NCI-H1092 treated with DMSO at 0.1 percent for 48 hours (cell line): ENCODE data around the gene TTC9C.
"Not testable (repeated sequence)": the region's sequence is repeated elsewhere in the genome, so short reads cannot be mapped to it uniquely, and the experiment has no call there.

Experiments used
- DNase-seq: peaks from one replicate; lab custom pipeline; 2025; lab: John Stamatoyannopoulos, UW

The TTC9C gene

GRCh38 chr11:62752177-62752785, 24.0 kb downstream of the TTC9C start:
- DNase-seq: no peak

GRCh38 chr11:62752994-62753735, 24.9 kb downstream of the TTC9C start:
- no peak for DNase-seq

GRCh38 chr11:62753736-62754603, 25.7 kb downstream of the TTC9C start, which contains the start of gene ZBTB3:
Gene ZBTB3, minus strand, starts transcription at chr11:62754160. Its CDS starts 496 bp downstream, at chr11:62753664.
- peak; percentile 100 for DNase-seq

GRCh38 chr11:62755086-62755615, 26.9 kb downstream of the TTC9C start:
- no peak for DNase-seq

- DNase-seq: no peak
Observed at GRCh38 chr11:62757846-62758788, 29.8 kb downstream of the TTC9C start.

- not testable (repeated sequence) for DNase-seq
Observed at GRCh38 chr11:62760867-62761227, 32.6 kb downstream of the TTC9C start.

GRCh38 chr11:62770778-62771143, 42.5 kb downstream of the TTC9C start:
- DNase-seq: no peak

- DNase-seq: peak; percentile 98
Observed at GRCh38 chr11:62771144-62772021, 43.1 kb downstream of the TTC9C start, which contains the start of gene TAF6L. Gene TAF6L, plus strand, starts transcription at chr11:62771396. Its CDS starts 4,388 bp downstream, at chr11:62775784.

GRCh38 chr11:62774407-62774806, 46.1 kb downstream of the TTC9C start:
- no peak for DNase-seq

- DNase-seq: no peak
Observed at GRCh38 chr11:62775646-62776045, 47.4 kb downstream of the TTC9C start.

- DNase-seq: no peak
Observed at GRCh38 chr11:62777389-62777788, 49.1 kb downstream of the TTC9C start.

GRCh38 chr11:62778441-62778840, 50.2 kb downstream of the TTC9C start:
- no peak for DNase-seq

- DNase-seq: no peak
Observed at GRCh38 chr11:62782753-62783152, 54.5 kb downstream of the TTC9C start.

GRCh38 chr11:62786318-62787004, 58.2 kb downstream of the TTC9C start:
- DNase-seq: peak; percentile 81

GRCh38 chr11:62787005-62787759, 58.9 kb downstream of the TTC9C start, which contains the start of gene TMEM179B:
Gene TMEM179B, plus strand, starts transcription at chr11:62787402. Its CDS starts 30 bp downstream, at chr11:62787432.
- peak; percentile 98 for DNase-seq
